HG02938 (cell line): ENCODE data around the gene SPATA18.

Experiments used
- ATAC-seq: cut with Tn5 transposase; IDR thresholded peaks from one replicate; pipeline ENCODE4 v1.9.1; 2021; ENCODE audit warnings: mild to moderate bottlenecking, moderate library complexity; ENCODE audit not compliant: unreplicated experiment

The SPATA18 gene

GRCh38 chr4:52051213-52051614 lies at the start of gene SPATA18:
Gene SPATA18, plus strand, starts transcription at chr4:52051304. Its CDS starts 401 bp downstream, at chr4:52051705.
- ATAC-seq: peak; percentile 35

GRCh38 chr4:52001616-52002015 lies 49.5 kb upstream of the SPATA18 start:
- ATAC-seq: no peak

GRCh38 chr4:52004414-52004813 lies 46.7 kb upstream of the SPATA18 start:
- no peak for ATAC-seq

- no peak for ATAC-seq
Observed at GRCh38 chr4:52005604-52006273, 45.4 kb upstream of the SPATA18 start.

DNA sequence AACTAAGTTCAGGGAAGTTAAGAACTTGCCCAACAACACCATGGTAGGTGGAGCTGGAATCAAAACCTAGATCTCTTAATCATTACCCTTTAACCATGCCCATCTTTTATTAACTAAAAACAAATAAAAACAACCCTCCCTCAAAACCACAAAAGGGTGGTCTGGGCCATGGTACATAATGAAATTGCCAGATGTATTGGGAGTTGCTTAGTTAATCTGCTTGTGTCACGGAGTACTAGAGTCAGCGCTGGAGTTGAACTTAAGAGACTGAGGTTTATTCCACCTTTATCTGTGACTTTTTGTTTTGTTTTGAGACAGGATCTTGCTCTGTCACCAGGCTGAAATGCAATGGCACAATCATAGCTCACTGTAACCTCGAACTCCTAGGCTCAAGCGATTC lies 44.2 kb upstream of the SPATA18 start:
- no peak for ATAC-seq

DNA sequence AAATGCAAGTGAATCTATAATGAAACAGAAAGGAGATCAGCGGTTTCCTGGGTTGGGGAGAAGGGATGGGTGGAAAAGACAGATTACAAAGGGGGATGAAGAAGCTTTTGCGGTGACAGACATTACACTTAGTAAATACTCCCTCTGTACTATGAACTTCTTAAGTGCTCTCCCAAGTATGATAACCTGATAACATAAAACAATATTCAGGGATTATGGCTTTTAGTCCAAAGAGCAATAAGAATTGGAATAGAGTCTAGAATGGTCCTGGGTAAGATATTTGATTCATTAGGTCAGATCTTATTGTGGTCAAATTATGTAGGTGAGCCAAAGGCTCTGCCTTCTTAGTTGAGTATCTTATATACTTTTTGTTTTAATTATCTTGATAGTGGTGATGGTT lies 40.1 kb upstream of the SPATA18 start:
- no peak for ATAC-seq

DNA sequence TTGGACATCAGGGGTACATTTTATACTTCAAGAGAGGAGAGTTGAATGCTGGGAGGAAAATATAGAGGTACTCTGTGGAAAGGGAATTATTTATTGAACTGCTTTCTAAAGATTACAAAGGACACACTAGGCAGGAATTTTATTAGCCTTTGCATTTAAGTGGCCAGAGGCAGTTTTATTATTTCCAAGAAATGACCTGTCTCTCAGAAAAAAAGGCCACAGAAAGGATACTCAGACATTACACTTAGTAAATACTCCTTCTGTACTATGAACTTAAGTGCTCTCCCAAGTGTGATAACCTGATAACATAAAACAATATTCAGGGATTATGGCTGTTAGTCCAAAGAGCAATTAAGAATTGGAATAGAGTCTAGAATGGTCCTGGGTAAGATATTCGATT lies 38.5 kb upstream of the SPATA18 start:
- ATAC-seq: no peak

DNA sequence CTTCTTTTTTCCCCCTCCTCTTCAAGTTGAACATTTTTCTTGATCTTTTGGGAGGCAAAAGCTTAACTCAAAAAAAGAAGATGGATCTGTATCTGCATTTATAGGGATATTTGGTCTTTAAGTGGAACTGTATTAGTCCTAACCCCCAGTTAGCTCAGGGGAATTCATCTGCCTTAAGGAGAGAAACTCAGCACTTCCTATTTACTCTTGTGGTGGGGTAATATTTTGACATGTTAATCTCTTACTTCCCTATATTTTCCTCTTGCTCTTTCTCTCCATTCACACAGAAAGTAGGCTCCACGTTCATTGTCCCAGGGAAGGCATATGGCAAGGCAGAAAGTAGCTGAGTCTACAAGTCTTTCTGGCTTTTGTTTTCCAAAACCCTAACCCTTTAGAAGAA lies 36.2 kb upstream of the SPATA18 start:
- ATAC-seq: no peak

DNA sequence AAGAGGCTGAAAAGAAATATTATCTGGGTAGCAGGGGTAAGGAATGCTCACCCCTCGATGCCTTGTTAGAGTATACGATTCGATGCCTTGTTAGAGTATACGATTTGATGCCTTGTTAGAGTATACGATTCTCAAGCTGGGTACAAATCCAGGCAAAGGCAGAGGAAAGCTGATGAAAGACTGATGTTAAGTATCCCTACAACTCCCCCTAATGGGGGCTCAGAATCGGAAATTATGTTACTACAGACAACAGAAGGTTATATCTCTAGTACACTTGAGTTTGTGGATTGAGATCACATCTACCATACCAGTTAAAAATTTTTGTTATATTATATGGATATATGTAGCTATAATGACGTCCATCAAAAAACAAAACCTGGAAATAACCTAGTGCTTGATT lies 35.7 kb upstream of the SPATA18 start:
- ATAC-seq: no peak

GRCh38 chr4:52016981-52017380 lies 34.1 kb upstream of the SPATA18 start:
- ATAC-seq: no peak

- no peak for ATAC-seq
Observed at GRCh38 chr4:52017814-52018213, 33.3 kb upstream of the SPATA18 start.

GRCh38 chr4:52019936-52020657 lies 31.0 kb upstream of the SPATA18 start, which contains the start of gene LRRC66:
Gene LRRC66, minus strand, starts transcription at chr4:52020363. Its CDS starts 2,750 bp downstream, at chr4:52017613.
- ATAC-seq: no peak

DNA sequence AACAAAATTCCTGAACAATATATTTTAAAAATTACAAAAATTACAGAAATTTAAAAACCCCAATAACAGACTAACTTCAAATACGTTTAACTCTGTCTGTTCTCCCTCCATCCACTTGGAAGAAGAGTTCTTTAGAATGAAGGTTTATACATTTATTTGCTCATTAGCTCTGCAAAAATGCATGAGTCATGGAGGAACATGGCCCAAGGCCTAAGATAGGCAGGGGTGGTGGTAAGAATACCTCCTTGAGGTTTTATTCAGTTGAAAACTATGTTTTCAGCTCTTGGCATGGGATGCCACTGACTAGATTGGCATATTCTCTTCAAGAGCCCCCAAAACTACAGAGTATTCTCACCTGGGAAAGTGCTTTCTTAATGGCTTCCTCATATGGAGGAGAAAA lies 22.1 kb upstream of the SPATA18 start:
- no peak for ATAC-seq

- ATAC-seq: no peak
Observed at GRCh38 chr4:52032005-52032404, 19.1 kb upstream of the SPATA18 start.

DNA sequence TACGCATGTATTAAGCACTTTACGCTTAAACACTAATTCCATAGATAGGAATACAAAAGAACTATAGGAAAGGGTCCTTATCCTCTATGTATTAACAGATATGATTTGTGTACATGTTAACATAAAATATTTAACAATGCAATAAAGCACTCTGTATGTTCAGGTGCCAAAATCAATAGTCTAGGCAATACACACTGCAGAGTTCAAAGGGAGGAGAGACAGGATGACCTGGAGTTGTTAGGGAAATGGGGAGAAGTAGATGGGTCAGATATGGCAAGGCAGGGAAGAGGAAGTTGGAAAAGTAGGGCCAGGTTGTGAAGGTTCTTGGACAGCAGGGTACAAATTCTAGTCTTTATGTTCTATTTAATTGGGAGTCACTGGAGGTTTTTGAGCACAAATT lies 15.9 kb upstream of the SPATA18 start:
- no peak for ATAC-seq

- ATAC-seq: no peak
Observed at GRCh38 chr4:52036886-52037530, 14.1 kb upstream of the SPATA18 start.

DNA sequence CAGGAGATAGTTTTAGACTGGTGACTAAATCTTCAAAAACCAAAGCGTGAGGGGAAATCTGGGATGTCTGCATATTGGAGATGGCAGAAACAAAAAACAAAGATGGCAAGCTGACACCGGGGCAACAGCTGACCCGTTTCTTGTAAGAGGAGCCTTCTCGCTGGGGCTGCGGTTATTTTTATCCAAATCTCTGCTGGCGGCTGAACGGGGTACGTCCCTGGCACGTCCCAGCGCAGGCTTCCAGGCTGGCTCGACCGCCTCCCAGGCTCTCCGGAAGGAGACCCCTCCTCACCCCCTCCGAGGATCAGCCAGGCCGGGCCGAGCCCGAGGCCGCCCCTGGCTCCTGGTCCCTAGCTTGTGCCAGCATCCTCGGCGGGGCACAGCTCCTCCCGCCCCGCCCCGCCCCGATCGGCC lies 13.4 kb upstream of the SPATA18 start:
- peak; percentile 46 for ATAC-seq

- peak; percentile 76 for ATAC-seq
Observed at GRCh38 chr4:52038103-52038912, 12.8 kb upstream of the SPATA18 start, which contains the start of gene SGCB. Gene SGCB, minus strand, starts transcription at chr4:52038299. Its CDS starts 40 bp downstream, at chr4:52038259.

- ATAC-seq: no peak
Observed at GRCh38 chr4:52045028-52045427, 6.1 kb upstream of the SPATA18 start.

DNA sequence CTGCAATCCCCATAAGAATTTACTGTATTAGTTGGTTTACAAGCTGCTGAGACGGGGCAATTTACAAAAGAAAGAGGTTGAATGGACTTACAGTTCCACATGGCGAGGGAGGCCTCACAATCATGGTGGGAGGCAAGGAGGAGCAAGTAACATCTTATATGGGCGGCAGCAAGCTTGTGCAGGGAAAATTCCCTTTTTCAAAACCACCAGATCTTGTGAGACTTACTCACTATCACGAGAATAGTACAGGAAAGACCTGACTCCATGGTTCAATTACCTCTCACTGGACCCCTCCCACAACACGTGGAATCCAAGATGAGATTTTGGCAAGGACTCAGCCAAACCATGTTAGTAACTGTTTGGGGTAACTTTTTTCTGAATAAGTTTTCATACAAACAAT lies 1.8 kb upstream of the SPATA18 start:
- no peak for ATAC-seq
